ENCODE measurements around the gene ATG9B.
"Not testable (repeated sequence)": the region's sequence is repeated elsewhere in the genome, so short reads cannot be mapped to it uniquely, and the experiment has no call there.

ATG9B gene

DNA sequence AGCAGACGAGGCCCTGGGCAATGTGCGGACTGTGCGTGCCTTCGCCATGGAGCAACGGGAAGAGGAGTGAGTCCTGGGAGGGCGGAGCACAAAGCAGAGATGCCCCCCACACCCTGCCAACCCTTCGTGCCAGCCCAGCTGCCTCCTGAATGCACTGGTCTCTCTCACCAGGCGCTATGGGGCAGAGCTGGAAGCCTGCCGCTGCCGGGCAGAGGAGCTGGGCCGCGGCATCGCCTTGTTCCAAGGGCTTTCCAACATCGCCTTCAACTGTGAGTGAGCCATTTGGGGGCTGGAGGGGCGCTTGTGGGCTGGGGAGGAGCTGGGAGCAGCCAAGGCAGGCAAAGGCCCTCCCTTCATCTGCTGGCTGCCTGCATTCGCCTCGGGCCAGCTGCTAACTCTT lies 11.6 kb upstream of the ATG9B start:
- no peak for DNase-seq (ENCODE audit: low spot score)

DNA sequence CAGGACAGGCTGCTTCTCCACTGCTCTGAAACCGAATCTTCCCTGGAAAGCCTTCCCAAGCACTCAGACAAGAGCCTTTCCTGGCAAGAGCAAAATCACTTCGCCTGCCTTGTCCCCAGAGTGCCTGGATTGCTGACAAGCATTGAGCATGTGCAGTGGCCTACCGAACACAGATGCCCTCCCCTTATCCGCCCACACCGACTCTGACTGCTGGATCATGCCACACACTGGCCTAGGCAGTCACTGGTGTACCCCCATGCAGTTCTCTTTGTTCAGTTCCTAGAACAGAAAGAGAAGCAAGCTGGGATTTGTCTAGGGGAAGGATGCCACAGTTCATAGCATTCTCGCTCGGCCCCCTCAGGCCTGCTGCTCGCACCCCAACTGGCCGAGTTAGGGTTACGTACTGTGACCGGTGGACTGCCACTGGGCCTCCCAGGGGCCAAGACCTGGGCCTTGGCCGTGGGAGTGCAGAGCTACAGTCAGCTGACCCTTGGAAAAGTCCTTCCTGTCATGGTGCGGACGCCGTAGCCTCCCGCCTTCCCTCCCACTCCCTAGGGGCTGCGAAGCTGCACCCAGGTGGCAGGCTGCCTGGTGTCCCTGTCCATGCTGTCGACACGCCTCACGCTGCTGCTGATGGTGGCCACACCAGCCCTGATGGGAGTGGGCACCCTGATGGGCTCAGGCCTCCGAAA lies 10.9 kb upstream of the ATG9B start:
- no peak for DNase-seq (ENCODE audit: low spot score)

DNA sequence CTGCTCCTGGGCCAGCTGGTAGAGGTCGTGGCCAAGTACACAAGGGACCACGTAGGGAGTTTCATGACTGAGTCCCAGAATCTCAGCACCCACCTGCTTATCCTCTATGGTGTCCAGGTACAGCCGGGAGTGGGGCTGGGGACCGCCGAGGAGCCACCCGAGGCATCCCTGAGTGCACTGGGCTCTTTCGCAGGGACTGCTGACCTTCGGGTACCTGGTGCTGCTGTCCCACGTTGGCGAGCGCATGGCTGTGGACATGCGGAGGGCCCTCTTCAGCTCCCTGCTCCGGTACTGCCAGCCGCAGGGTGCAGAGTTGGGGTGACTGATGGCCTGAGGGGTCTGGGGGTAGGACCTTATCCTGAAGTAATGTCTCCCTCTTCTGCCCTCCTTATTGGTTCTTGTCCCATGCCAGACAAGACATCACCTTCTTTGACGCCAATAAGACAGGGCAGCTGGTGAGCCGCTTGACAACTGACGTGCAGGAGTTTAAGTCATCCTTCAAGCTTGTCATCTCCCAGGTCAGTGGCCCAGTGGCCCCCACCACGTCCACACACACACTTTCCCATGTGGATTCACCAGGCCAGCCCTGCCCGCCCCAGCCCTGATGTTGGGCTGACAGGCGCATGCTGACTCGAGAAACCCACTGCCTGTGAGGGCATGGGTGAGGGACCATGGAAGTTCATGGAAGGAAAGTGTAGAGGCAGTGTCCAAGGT lies 10.2 kb upstream of the ATG9B start:
- DNase-seq (ENCODE audit: low spot score): no peak

DNA sequence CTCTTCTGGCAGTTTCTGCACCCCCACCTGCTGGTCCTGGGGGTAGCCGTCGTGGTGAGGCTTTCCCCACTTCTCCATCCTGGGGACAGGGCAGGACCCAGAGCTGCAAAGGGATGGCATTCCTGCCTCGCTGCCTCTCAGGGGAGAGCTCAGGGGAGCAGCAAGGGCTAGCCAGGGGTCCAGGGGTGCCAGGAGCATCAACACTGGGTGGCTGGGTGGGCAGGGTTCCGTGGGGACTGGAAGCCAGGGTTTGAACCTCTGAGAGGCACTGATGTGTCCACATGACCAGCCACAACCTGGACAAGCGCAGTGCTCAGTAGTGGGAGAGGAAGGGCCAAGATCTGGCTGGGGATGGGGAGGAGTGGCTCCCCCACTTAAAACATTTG lies 9.6 kb upstream of the ATG9B start:
- DNase-seq (ENCODE audit: low spot score): no peak

DNA sequence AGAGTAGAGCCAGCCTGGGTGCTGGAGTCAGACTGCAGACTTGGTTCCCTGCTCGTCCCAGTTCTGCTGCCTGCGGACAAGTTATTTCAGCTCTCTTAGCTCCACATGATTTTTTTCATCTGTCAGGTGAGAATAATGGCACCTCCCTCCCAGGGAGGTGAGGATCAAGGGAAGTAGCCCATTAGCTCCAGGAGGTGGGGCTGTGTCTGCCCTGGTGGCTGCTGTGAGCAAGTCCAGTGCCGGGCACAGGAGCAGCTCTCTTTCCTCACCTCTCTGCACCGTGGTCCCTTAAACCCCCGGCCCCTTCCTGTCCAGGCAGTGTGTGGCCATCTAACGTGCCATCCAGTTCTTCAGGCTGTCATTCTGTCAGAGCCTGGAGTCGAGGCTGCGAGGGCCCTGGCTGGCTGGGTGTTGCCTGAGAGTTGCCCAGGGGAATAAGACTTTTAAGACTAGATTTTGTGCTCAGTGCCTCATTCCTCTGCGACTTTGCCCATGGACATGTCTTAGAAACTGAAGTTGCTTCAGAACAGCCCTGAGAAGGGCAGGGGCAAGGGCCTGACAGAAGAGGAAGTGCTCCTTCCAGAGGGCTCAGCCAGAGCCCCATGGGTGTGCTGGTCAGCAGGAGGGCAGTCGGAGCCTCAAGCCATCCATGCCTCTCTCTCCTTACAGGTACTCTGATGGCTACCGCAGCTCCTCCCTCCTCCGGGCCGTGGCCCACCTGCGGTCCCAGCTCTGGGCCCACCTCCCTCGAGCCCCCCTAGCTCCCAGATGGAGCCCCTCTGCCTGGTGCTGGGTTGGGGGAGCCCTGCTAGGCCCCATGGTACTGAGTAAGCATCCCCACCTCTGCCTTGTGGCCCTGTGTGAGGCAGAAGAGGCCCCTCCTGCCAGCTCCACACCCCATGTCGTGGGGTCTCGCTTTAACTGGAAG lies 8.9 kb upstream of the ATG9B start:
- DNase-seq (ENCODE audit: low spot score): no peak

DNA sequence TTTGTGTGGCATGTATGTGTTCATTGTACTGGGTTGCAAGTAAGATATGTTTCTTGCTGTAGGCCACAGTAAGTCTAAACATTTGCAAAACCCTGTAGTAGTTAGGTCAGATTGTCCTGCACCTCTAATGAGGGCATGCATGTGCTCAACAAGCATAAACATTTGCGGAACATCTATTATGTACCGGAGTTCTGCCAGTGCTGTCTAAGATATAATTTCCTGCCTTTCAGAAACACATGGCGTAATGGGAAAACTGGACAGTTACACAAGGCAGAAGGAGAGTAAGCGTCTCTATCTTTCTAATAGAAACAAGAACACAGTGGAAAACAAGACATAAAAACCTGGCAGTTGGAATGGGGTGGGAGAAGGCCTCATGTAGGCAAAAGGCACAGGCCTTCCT lies 6.7 kb upstream of the ATG9B start:
- no peak for DNase-seq (ENCODE audit: low spot score)

DNA sequence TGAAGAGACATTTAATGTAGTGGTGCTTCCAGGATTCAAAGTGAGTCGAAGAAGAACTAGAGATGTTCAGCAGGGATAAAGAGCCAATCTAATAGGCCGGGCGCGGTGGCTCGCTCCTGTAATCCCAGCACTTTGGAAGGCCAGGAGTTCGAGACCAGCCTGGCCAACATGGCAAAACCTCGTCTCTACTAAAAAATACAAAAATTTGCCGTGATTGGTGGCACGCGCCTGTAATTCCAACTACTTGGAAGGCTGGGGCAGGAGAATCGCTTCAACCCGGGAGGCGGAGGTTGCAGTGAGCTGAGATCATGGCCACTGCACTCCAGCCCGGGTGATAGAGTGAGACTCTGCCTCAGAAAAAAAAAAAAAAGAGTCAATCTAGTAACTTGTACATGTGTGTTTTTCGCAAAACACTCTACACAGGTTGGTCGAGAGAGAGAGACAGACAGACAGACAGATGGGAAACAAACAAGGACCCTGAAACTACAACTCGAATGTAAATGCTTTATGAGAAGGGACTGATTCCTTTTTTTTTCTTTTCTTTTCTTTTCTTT lies 4.7 kb upstream of the ATG9B start:
- DNase-seq (ENCODE audit: low spot score): no peak

DNA sequence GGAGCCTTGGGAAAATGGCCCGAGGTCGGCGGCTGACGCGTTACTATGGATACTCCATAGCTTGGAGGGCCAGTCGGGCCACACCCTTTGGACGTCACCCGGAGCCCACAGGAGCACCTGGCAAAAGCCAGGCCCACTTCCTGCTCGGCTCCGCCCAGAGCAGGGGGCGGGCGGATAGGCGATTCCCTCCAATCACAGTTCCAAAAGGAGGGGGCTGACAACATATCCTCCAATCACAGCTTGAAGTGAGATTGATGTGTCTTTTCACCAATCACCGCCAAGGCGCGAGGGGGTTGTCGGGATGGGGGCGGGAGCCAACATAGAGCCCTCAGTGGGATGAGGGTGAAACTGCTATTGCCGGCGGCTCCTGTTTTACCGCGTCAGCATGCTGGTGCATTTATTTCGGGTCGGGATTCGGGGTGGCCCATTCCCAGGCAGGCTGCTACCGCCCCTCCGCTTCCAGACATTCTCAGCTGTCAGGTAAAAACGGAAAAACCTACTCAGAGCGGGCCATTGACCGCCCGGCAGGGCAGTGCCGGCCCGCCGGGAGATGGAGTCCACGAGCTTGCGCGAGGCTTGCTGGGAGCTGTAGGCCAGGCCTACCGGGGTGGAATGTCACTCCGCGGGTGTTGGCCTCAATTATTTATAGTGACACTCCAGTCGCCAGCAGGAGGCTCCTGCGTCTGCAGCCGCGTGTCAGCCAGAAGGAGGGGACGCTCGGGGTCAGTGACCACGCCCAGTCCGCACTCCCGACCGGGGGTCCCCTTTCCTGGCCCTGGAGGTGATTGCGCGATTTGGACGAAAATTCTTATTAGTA lies 4.0 kb upstream of the ATG9B start, which contains the start of gene ABCB8:
Gene ABCB8 (plus strand): TSS at position 320 of the 817 bp plus-strand sequence. CDS start 66 bp downstream, at position 386.
- peak; percentile 99 for DNase-seq (ENCODE audit: low spot score)

DNA sequence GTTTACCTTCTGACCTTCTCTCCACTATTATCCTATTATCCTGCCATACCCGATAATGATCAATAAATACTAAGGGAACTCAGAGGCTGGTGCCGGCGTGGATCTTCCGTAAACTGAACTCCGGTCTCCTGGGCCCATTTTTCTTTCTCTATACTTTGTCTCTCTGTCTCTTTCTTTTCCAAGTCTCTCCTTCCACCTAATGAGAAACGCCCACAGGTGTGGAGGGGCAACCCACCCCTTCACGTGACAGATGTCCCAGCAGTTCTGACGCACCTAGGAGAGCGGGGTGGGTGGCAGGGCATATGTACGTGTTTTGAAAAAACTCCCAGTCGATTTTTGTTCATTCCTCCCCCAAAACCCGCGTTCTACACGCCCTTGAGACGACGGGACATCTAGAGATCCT lies 3.4 kb upstream of the ATG9B start:
- not testable (repeated sequence) for DNase-seq (ENCODE audit: low spot score)

DNA sequence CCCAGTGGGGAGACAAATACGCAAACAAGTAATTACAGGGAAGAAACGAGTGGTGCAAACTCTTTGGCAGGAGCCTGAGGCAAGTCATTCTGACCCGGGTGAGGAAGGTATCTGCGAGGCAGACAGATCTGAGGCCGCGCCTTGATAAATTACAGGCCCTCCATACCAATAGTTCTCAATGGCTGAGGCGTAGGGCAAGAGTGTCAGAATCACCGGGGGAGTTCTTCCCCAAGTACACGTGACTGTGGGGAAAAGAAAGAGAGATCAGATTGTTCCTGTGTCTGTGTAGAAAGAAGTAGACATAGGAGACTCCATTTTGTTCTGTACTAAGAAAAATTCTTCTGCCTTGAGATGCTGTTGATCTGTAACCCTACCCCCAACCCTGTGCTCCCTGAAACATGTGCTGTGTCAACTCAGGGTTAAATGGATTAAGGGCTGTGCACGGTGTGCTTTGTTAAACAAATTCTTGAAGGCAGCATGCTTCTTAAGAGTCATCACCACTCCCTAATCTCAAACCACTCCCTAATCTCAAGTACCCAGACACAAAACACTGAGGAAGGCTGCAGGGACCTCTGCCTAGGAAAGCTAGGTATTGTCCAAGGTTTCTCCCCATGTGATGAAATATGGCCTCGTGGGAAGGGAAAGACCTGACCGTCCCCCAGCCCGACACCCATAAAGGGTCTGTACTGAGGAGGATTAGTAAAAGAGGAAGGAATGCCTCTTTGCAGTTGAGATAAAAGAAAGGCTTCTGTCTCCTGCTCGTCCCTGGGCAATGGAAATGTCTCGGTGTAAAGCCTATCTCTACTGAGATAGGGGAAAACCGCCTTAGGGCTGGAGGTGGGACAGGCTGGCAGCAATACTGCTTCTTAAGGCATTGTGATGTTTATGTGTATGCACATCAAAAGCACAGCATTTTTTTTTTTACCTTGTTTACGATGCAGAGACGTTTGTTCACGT lies 2.8 kb upstream of the ATG9B start:
- not testable (repeated sequence) for DNase-seq (ENCODE audit: low spot score)

DNA sequence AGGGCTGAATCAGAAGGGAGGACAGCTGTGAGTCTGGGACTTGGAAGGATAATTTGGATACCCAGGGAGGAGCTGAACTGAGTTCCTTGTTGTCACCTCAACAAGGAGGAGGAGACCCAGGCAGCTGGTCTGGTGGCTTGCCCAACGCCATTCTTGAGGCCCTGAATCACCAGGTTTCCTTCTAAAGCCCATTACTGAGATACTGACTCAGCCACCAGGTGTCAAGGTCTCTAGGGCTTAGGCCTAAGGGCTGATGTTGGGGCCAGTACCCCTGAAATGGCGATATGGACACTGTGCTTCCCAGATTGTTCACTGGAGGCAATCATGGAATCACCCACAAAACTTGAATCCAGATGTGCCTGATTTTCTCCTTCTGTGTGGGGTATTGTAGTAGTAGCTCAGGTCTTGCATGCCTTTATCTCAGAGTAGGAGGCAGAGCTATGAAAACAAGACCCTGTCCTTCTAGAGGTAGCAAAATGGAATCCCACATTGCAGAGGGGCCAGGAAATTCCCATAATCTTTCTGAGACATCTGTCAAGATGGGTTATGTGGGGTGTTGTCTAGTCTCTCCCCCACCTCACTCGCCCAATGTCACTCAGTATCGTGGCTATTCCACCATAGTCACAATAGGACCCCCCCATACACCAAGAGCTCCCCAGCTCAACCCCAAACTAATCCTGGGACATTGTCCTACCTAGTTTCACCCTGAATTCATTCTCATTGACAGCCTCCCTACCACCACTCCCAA lies 1.8 kb upstream of the ATG9B start:
- no peak for DNase-seq (ENCODE audit: low spot score)

DNA sequence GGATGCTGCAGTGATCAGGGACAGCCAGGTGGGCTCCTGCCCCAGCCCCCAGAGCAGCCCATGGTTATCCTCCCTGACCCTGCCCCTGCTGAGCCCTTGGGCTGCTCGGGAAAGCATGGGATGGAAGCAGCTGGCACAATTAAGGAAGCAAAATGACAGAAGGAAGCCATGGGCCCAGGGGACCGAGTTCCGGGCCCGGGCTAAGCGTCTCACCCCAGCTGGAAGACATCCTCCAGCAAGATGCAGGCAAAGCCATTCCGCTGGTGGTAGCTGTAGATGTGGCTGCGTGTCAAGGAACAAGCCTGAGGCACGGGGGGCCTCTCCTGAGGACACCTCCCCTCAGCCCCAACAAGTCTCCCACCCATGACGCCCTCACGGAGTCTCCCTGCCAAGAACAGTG lies 1.1 kb downstream of the ATG9B start:
- no peak for DNase-seq (ENCODE audit: low spot score)

DNA sequence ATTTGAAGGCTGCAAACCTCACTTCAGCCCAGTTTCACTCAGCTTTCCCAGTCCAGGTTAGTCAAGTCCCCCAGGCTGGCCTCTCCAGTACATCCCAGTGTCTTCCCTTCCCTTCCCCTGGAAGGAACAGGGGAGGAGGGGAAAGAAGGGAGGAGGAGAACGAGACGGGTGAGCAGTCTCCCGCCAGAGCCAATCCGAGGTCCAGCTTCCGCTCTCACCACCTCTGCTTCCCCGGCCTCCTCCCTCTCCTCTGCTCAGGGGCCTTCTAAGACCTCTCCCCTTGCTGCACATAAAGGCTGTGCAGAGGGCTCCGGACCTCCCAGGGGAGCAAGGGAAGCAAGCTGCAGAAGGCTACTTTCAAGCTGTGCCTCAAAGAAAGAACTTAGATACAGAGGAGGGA lies 4.1 kb downstream of the ATG9B start:
- DNase-seq (ENCODE audit: low spot score): no peak

DNA sequence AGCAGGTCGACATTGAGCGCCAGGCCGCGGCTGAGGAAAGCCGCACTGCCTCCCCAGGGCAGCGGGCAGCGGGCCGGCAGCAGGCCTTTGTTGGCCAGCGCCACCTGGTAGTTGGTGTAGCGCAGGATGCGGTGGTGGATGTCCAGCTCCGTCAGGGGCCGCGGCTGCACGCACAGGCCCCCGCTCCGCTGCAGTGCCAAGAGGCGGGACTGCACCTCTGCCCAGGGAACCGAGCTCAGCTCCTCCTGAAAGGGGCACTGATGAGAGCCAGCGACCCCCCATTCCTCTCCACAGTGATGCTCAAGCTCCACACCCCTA lies 5.2 kb downstream of the ATG9B start:
- DNase-seq (ENCODE audit: low spot score): no peak

DNA sequence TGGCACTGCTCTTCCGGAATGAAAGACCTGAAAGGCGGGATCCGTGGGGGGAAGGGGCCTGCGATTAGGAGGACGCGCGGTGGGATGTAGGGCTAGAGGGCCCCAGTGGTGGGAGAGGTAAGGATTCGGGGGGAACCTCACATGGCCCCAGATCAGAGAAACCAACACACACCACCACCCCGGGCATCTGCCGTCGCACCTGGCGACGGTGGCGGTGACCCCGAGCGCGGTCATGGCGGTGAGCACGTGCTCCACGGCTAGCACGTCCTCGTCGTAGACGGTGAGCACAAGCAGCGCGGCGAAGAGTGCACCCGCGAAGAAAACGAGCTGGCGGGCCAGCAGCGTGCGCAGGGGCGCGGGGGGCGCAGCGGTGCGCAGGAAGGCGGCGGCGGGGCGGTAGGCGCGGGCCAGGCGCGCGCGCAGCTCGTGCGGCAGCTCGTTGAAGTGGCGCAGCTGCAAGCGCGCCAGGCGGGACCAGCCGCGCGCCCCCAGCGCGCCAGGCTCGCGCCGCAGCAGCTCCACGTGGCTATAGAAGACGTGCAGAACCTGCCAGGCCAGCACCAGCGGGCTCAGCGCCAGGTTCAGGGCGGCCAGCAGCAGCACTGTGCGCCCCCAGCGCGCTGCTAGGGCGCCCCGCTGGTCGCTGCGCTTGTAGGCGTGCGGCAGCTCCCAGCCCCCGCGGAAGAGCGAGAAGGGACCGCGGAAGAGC lies 5.7 kb downstream of the ATG9B start:
- DNase-seq (ENCODE audit: low spot score): no peak

DNA sequence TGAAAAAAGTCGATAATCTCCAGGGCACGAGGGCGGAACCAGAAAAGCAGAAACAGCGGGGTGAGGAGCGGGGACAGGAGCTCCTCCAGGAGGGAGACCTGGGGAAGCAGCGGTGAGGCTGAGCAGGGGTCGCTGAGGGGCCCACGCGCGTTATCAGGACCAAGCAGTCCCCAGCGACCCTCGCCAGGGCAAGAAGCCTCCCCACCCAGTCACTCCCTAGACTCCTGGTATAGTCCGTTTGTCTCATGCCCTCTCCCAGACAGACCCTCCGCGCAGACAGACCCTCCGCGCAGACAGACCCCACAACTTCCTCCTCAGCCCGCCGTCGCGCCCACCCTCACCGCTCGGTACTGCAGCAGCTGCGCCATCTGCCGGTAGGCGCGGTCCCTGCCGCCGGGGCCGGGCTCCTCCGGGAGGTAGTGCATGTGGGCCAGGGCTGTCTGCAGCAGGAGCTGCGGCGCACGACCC lies 6.3 kb downstream of the ATG9B start:
- peak; percentile 47 for DNase-seq (ENCODE audit: low spot score)

DNA sequence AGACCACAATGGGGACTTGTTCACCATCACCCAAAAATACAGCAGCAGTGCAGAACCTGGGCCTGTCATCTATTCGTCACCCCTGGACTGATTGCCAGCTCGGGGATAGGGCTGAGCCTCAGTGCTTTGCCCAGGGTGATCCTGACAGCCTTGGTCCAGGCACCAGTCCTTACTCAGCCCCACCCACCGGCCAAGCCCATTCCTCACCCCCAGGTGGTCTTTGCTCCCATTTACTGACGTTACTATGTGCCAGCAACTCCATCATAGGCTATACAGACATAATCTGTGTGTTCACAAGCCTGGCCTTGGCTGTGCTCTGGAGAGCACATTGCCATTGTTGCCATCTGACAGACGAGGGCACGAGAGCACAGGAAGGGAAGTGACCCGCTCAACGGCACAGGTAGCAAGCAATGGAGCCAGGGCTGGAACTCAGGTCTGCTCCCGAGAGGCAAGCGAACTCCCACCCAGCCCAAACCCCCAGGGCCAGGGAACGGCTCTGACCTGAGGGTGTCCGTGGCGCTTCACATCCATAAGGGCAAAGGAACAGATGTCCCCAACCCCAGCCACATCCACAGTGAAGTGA lies 6.8 kb downstream of the ATG9B start:
- DNase-seq (ENCODE audit: low spot score): no peak

DNA sequence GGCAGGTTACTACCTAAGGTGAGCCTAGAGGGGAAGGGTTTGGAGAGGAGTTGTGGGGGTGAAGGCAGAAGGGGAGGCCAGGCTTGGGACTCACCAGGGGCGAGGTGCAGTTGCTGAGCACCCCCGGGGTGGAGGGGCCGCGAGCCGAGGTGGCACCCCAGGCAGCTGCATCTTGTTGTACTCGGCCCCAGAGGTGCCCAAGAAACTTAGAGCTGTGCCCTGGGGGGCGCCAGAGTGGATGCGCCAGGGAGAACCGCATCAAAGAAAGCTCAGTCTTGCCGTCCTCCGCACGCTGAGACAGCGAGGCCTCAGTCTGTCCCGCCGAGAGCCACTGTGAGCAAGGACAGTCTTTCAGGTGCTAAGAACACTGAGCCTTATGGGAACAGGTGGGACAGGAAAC lies 7.4 kb downstream of the ATG9B start:
- DNase-seq (ENCODE audit: low spot score): no peak

DNA sequence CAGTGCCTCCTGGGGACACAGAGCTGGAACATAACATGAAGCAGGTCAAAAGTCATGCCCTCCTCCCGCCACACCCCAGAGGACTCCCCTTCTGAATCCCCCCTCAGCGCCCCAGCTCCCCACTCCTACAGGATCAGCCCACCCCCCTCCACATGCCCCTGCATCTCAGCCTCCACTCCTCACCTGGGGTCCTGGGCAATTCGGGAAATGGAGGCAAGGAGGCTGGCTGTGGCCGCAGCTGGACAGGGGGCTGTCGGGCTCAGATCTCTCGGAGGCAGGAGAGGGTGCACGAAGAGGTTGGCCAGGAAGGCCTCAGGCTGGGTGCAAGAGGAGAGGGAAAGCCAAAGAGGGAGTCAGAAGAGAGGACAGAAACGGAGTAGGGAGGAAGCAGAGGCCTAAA lies 7.8 kb downstream of the ATG9B start:
- no peak for DNase-seq (ENCODE audit: low spot score)
